KOPT-K1 (cell line): ENCODE measurements around the gene C1orf159.
"Not testable (repeated sequence)": the region's sequence is repeated elsewhere in the genome, so short reads cannot be mapped to it uniquely, and the experiment has no call there.

Source experiments
- H3K27ac ChIP-seq: fragments of 200-600 bp; sonication (generic); 2 replicates; pipeline ENCODE4 v1.5.1; 2016; ENCODE audit warnings: antibody characterized with exemption, mild to moderate bottlenecking, low read depth, low read length; ENCODE audit not compliant: poor library complexity, severe bottlenecking
- H3K36me3 ChIP-seq: fragments of 200-600 bp; sonication (generic); 2 replicates; pipeline ENCODE4 v1.5.1; 2017; ENCODE audit warnings: antibody characterized with exemption, mild to moderate bottlenecking, low read length, moderate library complexity; ENCODE audit not compliant: insufficient read depth
- H3K9me3 ChIP-seq: fragments of 200-600 bp; sonication (generic); 2 replicates; pipeline ENCODE4 v1.5.1; 2017; ENCODE audit warnings: antibody characterized with exemption, low read length, mild to moderate bottlenecking; ENCODE audit not compliant: insufficient read depth, poor library complexity, severe bottlenecking

The C1orf159 gene

DNA sequence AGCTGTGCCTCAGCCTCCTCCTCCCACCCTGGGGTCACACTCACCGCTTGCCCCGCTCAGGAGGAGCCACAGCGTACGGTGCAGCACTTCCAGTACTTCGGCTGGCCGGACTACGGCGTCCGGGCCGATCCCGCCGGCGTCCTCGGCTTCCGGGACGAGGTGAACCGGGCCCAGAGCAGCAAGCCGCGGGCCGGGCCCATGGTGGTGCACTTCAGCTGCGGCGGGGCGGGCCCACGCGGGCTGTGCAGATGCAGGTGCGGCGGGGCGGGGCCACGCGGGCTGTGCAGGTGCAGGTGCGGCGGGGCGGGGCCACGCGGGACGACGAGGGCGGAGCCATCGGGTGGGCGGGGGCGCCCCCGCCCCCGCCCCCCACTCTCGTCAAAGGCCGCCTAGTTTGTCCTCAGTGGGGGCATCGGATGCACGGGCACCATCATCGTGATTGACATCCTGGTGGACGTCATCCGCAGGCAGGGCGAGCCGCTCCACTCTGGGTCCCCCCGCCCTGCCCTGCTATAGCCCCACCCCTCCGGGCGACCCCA lies 47.3 kb downstream of the C1orf159 start:
- H3K27ac ChIP-seq: no peak overlapping the region
- H3K36me3 ChIP-seq: no peaks in the 10 kb centered on the region
- no peaks in the 10 kb centered on the region for H3K9me3 ChIP-seq

DNA sequence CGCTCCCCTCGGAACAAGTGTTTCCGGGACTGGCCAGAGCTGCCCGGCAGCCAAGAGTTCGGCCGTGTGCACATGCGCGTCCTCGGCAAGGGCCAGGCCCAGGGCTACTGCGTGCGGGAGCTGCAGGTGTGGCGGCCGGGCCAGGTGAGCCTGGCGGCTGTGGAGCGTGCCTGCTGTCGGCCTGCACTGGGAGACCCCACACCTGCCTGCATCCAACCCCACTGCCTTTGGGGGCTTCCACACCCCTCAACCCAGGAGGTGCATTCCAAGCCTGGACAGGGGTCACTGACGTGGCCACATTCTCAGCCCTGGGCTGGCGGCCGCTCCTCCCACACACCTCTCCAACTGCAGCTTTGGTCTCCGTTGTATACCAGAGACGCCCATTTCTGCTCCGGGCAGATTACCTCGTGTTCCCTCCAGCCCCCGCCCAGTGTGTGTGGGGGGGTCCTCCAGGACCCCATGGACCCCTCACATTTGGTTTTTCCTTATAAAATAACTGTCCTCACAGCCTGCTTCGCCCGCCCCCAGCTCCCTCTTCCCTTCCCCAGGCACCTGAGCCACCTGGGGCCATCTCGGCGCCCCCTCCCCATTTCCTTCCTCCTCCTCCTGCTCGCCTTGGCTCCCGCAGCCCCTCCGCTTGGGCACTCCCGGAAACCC lies 47.9 kb downstream of the C1orf159 start:
- no peak overlapping the region for H3K27ac ChIP-seq
- no peaks in the 10 kb centered on the region for H3K9me3 ChIP-seq
- H3K36me3 ChIP-seq: no peaks in the 10 kb centered on the region

DNA sequence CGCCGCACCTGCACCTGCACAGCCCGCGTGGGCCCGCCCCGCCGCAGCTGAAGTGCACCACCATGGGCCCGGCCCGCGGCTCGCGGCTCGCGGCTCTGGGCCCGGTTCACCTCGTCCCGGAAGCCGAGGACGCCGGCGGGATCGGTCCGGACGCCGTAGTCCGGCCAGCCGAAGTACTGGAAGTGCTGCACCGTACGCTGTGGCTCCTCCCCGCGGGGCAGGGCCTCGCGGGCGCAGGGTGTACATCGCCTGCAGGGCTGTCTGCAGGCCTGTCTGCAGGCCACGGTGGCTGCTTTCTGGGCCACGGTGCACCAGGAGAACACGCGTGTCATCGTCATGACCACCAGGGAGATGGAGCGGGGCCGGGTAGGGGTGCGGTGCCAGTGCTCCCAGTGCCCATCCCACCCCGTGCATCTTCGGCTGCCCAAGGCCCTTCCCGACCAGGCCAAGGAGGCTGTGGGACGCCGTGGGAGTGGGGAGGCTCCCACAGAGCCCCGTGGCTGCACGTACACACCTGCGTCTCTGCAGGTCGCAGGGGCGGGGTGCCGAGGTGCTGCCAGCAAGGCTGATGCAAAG lies 48.5 kb downstream of the C1orf159 start:
- H3K27ac ChIP-seq: no peak overlapping the region
- no peaks in the 10 kb centered on the region for H3K36me3 ChIP-seq
- no peaks in the 10 kb centered on the region for H3K9me3 ChIP-seq

DNA sequence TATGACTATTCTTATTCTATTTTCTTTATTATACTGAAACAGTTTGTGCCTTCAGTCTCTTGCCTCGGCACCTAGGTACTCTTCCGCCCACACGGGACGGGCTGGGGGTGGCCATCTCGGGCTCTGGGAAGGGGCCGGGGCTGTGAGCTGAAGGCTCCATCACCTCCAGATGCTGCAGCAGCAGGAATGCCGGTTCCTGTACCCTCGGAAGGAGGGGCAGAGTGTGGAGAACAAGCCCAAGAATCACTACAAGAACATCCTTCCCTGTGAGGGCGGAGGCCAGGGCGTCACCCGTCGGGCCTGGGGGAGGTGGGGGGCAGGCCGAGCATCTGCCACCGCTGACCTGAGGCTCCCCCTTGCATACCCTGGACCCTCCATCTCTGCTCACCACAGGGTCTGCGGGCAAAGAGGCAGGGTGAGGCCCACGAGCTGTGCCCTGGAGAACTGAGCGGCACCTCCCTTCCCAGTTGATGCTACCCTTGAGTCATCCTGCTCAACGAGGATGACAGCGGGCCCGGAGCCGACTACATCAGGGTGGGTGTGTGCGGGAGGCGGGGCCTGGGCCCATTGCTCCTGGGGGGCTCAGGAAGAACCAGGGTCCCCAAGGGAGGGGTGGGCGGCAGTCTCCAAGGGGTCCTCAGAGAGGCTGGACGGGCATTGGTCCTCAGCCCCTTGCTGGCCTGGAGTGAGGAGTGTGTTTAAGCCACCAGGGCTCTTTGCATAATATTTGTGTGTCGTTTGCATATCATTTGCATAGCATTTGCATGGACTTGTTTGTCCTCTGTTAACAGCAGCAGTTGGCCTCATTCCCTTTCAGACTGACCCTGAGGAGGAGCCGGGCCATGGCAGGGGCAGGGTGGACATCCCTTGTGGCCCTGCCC lies 49.2 kb downstream of the C1orf159 start:
- no peak overlapping the region for H3K27ac ChIP-seq
- no peaks in the 10 kb centered on the region for H3K9me3 ChIP-seq
- no peaks in the 10 kb centered on the region for H3K36me3 ChIP-seq

DNA sequence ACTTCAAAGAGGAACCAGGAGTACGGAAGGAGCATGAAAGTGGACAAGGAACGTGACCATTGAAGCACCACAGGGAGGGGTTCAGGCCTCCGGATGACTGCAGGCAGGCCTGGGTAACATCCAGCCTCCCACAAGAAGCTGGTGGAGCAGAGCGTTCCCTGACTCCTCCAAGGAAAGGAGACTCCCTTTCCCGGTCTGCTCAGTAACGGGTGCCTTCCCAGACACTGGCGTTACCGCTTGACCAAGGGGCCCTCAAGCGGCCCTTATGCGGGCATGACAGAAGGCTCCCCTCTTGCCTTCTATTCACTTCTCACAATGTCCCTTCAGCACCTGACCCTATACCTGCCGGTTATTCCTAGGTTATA lies 50.0 kb downstream of the C1orf159 start:
- H3K9me3 ChIP-seq, H3K36me3 ChIP-seq, H3K27ac ChIP-seq: not testable (repeated sequence)

DNA sequence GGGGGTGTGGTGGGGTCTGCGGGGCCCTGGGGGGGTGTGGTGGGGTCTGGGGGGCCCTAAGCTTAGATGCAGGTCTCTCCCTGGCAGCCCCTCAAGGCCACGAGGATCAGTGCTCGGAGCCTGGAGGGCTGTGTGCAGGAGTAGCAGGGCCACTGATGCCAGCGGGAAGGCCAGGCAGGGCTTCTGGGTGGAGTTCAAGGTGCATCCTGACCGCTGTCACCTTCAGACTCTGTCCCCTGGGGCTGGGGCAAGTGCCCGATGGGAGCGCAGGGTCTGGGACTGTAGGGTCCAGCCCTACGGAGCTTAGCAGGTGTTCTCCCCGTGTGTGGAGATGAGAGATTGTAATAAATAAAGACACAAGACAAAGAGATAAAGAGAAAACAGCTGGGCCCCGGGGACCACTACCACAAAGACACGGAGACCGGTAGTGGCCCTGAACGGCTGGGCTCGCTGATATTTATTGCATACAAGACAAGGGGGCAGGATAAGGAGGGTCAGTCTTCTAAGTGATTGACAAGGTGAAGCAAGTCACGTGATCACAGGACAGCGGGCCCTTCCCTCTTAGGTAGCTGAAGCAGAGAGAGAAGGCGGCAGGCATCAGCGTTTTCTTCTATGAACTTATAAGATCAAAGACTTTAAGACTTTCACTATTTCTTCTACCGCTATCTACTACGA lies 50.5 kb downstream of the C1orf159 start:
- Histone ChIP-seq H3K36me3 (no peaks in the 10 kb centered on the region), H3K27ac (no peak overlapping the region), H3K9me3 (no peaks in the 10 kb centered on the region)

DNA sequence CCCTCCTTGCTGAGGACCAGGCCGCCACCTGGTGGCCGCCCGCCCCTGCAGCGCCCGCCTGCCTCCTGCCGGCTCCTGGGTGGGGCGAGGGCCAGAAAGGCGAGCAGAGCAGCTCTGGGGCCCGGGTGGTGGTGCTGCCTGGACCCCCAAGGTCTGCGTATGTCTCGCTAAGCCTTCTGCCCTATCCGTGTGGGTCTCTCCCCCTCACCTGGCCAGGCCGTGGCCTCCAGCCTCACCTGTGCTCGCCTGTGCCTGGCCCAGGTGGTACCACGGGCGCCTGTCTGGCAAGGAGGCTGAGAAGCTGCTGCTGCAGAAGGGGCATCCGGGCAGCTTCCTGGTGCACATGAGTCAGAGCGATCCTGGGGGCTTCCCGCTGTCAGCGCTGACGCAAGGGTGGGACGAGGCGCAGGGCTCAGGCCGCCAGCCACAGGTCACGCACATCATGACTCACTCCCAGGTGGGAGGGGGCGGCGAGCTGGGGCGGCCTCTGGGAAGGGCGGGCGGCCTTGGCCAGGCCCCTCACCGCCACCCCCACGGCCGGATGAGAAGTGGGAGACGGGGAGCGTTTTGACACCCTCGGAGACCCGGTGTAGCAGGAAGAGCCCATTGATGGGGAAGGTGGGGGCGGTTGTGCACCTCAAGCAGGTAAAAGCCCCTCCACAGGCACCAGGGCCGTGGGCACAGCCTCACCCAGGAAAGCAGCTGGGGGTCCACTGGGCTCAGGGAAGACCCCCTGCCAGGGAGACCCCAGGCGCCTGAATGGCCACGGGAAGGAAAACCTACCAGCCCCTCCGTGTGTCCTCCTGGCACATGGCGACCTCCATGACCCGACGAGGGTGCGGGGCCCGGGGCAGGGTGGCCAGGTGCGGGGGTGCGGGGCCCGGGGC lies 51.7 kb downstream of the C1orf159 start:
- Histone ChIP-seq H3K36me3 (no peaks in the 10 kb centered on the region), H3K27ac (no peak overlapping the region), H3K9me3 (no peaks in the 10 kb centered on the region)

- H3K36me3 ChIP-seq: no peaks in the 10 kb centered on the region
- no peak overlapping the region for H3K27ac ChIP-seq
- H3K9me3 ChIP-seq: no peaks in the 10 kb centered on the region
Measured at GRCh38 chr1:1063261-1063944, 52.5 kb downstream of the C1orf159 start.

GRCh38 chr1:1062348-1063163 lies 53.3 kb downstream of the C1orf159 start:
- no peaks in the 10 kb centered on the region for H3K9me3 ChIP-seq
- no peaks in the 10 kb centered on the region for H3K36me3 ChIP-seq
- no peak overlapping the region for H3K27ac ChIP-seq

DNA sequence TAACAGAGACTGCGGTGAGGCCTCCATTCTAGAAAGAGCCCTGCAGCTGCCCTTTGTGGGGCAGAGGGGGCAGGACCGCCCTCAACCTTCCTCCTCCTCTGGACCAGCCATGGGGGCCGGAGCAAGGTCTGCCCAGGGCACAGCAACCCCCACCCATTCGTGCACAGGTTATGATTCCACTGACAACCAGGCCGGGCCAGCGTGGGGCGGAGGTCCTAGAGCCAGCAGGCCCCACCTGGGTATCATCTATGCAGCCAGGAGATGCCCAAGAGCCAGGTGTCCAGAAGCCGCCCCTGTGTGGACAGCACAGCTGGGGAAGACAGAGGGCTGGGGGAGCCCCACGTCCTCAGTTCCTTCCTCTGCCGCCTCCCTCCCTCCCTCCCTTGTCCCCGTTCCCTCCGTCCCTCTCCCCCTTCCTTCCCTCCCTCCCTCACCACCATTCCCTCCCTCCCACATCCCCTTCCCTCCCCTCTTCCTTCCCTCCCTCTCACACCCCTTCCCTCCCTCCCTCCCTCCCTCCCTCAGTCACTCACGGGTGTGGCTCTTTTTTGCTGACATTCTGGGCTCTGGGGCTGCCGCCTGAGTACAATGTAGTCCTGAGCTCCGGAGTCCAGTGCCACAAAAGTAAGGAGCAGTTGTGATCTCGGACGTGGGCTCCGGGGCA lies 54.1 kb downstream of the C1orf159 start:
- no peaks in the 10 kb centered on the region for H3K9me3 ChIP-seq
- H3K27ac ChIP-seq: no peak overlapping the region
- no peaks in the 10 kb centered on the region for H3K36me3 ChIP-seq

GRCh38 chr1:1060281-1061000 lies 55.4 kb downstream of the C1orf159 start:
- no peaks in the 10 kb centered on the region for H3K9me3 ChIP-seq
- H3K36me3 ChIP-seq: no peaks in the 10 kb centered on the region
- H3K27ac ChIP-seq: no peak overlapping the region

GRCh38 chr1:1059494-1060280 lies 56.2 kb downstream of the C1orf159 start:
- Histone ChIP-seq H3K27ac (no peak overlapping the region), H3K36me3 (no peaks in the 10 kb centered on the region), H3K9me3 (no peaks in the 10 kb centered on the region)
